DMS53 (cell line): ENCODE results near the gene HMX3.

Experiments used
- DNase-seq: peaks from one replicate; lab custom pipeline; 2025; lab: John Stamatoyannopoulos, UW

The HMX3 gene

DNA sequence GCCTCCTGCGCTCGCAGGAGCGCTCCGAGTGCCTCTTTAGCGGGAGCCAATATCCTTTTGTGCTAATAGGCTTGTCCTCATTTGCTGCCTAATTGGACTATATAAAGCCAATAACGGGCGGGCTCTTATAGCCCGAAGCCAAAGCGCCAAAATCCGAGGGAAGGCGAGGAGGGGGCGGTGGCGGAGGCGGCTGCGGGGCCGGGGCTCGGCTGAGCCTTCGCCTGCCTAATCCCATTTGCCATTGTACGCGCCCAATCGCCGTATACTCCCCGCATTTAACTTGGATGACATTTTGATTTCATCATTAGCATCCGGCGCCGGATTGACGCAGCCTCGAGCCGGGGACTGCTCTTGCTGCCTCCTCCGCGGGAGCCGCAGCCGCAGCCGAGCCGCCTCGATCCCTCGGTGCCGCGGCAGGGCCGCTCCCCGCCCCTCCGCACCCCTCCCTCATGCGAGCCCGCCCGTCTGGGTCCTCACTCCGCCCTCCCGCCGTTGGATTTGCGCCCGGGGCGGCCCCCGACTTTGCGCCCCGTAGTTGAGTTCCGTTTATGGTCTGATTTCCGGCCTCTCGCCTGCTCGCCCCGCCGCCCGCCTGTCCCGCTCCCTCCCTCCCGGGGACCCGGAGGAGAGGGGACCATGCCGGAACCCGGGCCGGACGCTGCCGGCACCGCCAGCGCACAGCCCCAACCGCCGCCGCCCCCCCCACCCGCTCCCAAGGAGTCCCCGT lies at the start of gene HMX3:
HMX3 (plus strand) TSS at position 556 of the 727 bp plus-strand sequence; CDS start at position 637, 81 bp downstream.
- peak; percentile 39 for DNase-seq

DNA sequence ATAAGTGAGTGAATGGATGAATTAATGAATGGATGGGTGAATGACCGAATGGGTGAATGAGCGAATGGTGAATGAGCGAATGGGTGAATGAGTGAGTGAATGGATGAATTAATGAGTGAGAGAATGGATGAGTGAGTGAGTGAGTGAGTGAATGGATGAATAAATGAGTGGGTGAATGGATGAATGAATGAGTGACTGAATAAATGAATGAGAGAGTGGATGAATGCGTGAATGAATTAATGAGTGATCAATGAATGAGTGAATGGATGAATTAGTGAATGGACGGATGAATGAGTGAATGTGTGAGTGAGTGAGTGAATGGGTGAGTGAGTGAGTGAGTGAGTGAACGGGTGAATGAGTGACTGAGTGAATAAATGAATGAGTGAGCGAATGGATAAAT lies 49.5 kb upstream of the HMX3 start:
- no peak for DNase-seq

DNA sequence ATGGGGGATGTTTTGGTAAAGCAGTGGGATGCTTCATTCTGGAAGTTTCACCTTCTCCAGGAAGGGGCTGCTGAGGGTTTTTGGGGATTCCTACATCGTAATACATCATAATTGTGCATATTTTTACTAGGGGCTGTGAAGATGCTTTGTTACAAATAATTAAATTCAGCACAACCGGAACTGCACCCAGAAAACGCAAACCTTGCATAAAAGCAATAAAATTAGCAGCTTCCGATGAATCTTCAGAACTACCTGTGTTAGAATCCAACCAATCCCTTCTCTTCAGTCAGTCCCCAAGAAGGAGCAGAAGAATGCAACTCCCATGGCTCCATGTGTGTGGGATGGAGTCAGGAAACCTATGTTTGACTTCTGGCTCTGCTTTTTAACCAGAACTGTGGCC lies 48.4 kb upstream of the HMX3 start:
- DNase-seq = no peak

DNA sequence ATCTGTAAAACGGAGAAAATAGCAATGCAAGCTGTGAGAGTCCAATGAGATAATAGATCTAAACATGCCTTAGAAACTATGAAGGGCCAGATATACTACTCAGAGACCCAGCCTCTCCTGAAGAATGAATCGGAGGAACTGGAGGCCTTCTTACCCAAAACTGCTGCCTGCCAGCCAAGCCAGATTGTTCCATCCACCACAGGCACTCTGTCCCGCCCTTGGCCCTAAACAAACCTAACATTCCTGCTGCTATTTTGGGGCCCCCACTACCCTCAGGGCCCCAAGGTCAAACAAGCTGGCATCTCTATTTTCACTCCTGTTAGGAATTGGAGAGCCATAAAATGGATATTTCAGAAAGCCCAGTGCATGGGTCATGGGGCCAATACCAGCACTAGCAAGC lies 48.0 kb upstream of the HMX3 start:
- DNase-seq = no peak

DNA sequence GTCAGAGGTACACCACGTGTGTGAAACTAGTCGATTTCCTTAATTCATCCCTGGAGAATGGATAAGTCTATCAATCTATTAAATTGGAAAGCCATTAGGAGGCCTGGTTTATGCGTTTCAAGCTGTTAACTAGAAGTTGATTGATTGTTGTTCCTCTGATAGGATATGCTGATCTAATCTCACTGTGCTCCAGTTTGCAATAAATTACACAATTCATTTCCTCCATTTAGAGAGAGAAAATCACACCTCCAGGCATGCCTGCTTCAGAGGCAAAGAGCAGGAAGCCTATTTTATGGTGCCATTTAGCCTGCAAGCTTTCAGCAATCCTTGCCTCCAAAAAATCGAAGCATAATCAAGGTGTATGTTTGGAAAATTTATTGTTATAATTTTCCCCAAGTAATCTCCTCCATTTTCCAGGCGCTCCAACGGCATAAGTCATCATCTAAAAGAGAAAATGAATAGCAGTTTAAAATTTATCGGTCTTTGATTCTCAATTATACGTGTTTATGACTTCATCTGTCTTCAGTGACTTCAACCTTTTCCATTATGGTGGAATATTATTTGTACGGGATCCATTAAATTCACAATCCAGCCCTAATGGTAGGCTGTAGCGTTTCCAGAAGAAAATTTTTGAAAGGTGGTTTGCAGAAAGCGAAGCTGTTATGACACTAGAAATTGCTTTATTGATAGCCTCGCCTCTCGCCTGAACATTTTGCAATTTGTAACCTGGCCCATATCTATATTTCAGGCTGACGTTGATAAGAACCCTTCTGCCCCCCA lies 42.9 kb upstream of the HMX3 start:
- no peak for DNase-seq

DNA sequence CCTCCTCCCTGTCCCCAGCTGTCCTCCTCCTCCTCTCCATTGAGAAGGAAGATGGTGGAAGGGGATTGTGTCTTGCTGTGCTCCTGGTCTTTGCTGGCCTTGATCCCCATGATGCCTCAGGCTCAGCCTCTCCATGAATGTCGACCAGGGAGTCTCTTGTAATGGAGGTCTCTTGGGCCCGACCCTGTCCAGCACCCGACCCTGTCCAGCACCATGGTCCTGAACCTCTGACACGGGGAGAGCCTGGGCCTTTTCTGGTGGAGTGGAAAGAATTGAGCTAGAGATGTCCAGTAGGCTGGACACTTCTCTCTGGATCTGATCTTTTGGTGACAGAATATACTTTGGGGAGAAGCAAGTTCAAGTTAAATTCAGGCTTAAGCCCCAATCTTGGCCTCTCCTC lies 42.3 kb upstream of the HMX3 start:
- DNase-seq = no peak

DNA sequence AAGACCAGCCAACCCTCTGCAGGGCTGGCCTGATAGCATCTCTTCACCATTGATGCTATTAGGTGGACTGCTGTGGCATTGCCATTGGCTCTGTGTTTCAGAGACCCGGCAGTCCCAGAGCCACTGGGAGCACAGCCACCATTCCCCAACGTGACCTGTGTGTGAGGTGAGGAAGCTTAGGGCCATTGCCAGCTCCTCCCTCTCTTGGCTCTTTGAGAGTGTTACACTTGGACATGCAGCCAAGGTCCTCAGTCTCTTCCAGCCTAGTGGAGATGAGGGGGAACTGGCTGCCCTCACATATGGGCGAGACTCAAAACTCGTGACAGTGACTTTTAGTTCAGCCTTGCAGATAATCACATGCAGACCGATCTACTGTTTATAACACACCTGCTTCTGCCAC lies 39.3 kb upstream of the HMX3 start:
- DNase-seq = no peak

DNA sequence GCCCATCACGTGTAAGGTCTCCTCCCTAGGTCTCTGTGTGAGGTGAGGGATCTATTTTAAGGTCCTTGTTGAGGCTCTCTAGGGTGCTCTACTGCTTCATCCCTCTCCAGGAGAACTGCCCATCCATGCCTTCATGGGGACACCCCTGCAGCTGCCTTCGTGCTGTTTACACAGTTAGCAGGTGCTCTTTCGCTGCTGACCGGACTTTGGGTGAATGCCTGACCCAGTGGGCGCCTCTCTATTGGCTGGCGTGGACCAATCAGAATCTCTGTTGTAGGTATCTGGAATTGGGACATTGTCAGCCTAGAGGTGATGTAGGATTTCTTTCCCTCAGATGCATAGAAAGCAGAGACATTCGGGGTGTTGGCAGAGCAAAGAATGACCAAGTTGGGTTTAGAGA lies 38.7 kb upstream of the HMX3 start:
- peak; percentile 28 for DNase-seq

DNA sequence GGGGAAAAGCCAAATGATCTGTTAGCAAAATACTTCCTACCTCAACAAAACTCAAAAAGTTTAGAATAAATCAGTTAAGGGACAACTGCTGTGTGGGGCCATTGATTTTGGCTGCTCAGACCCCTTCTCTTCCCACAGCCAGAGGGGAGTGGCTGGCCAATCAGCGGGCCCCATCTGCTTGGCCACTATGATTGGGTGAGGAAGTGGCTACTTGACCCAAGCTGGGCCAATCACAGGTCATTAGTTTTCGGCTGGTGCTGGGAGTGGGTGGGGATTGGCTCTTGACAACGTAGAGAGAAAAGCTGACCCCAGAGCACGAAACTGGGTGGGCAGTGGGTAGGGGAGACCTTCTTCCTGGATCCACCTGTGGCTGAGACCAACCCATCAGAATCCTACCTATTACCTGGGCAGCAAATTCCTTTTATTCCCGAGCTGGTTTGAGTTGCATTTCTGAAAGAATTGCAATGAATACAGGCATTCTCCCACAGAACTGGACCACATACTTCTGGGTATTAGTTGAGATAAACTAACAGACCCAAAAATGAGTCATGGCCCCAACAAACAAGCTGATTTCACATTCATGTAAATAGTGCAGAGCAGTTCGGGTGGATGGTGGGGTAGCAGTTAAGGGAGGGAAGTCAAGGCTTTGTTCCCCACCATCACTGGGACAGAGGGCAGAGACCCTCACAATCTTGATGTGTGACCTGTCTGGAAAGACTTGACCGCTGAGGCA lies 35.6 kb upstream of the HMX3 start:
- DNase-seq = no peak

DNA sequence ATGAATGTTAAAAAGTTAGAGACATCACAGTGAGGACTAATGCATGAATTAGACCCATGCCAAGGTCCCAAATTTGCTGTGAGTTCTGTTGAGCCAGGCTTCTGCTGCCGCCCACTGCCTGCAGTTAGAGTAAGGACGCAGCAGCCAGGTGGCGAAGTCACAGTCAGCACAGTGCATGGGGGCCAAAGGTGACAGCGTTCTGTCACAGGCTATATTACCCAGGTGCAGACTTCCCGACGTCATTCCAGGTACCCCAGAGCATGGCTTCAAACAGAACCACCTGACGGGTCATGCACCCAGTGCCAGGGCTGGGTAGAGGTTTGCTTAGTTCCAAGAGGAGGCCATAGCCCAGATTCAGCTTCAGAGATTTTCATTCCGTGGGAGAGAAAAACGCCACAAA lies 33.9 kb upstream of the HMX3 start:
- DNase-seq = no peak

DNA sequence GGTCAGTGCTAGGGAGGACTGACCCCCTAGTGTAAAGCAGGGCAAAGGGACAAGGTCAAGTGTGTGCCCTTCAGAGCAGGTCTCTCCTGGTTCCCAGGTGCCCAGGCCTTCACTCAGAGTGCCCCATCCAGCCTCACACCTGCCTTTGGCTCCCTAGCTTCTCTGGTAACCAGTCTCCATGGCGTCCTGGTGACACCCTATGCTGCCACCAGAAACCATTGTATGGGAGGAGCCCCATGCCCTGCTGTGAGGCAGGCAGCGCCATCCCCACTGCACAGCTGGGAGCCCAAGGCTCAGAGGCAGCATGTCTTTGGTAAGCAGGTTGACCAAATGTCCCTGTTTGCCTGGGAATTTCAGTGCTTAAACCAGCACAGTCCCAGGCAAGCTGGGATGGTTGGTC lies 33.1 kb upstream of the HMX3 start:
- no peak for DNase-seq

DNA sequence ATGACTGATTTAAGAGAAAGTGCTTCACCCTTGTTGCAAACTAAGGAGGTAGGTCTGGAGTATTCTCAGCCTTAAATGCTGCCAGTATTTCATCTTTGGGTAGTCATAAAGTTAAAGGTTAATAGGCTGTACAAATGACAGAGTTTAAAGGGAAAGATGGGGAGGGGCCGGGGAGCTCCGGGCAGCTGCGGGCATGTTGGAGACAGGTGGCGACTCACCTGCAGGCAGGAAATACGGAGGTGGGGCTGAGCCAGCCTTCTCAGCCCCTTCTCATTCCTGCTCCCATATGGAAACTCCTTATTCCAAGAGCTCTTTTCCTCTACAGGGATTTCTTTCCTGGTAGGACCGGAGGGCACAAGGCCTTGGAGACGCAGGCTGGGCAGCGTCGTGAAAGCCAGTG lies 31.8 kb upstream of the HMX3 start:
- DNase-seq = no peak

DNA sequence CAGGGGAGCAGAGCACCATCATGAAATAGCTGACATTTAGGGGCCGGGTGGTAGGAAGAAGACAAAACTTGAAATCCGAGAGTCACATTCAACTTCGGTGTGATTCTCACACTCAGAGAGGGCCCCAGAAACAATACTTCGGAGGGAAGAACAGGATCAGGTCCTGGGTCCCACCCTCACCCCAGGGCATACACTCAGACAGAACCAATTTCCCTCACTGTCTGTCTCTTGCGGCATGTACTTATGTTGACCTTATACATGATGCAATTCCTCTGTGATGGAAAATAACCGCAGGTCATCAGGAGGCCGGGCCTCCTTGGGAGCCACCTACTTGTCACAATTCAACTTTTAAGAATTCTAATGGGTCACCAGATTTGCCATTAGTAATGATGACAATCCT lies 26.3 kb upstream of the HMX3 start:
- no peak for DNase-seq

DNA sequence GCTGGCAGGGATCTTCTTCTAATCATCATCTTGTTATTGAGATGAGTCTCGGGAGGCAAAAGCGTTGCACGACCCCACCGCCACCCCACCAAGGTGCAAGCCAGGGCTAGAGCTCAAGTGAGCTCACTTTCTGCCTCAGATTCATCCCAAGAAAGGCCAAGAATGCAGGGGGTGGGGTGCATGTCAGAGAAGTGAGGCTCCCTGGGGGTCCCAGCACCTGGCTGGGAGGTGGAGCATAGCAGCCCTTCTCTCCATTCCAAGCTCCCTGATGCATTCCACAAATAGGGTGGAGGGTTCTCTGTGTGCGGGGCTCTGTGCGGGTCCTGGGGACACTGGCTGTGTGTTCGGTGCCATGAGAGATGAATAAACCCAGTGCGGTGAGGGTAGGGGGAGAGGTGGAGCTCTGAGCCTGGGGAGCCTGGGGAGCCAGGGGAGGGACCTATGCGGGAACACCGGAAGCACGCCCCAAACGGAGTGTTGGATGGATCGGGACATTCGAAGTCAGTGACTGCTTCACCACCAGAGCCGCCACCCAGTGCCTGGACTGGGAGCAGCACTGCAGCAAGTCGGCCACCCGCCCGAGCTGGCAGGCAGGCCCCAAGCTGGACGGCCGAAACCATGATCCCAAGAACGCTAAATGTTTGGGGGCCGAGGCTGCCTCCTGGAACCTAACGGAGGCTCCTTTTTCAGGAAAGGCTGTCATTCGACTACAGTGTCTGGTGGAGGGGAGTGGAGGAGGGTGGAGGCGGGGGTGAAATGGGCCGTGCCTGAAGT lies 17.9 kb upstream of the HMX3 start:
- no peak for DNase-seq

DNA sequence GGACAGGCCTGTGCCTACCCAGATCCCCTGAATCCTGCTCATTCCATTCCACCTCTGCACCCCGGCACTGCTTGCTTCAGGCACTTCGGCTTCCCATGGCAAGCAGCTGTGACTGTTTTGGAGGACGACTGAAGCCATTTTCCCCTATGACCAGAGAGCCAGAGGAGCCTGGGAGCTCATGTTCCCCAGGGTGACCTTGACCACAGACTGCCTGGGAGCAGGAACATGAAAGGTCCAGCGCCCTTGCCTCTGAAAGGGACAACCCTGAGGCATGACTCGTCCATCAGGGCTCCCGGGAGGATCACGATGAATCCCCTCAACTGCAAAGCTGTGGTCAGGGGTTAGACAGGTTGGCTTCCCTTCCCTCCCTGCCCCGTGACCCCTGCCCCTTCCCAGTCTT lies 16.7 kb upstream of the HMX3 start:
- DNase-seq = no peak

DNA sequence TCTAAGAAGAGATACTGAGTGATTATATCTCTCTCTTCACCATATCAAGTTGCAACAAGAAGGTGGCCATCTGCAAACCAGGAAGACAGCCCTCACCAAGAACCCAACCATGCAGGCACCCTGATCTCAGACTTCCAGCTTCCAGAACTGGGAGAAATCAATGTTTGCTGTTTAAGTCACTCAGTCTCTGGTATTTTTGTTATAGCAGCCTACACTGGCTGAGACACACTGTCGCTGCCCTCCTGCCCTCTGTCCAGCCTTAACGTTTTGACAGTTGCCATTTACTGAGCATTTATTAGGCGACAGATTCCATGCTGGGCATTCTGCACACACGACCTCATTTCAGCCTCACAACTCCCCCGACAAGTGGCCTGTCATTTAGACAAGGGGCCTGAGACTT lies 9.5 kb upstream of the HMX3 start:
- DNase-seq = no peak

DNA sequence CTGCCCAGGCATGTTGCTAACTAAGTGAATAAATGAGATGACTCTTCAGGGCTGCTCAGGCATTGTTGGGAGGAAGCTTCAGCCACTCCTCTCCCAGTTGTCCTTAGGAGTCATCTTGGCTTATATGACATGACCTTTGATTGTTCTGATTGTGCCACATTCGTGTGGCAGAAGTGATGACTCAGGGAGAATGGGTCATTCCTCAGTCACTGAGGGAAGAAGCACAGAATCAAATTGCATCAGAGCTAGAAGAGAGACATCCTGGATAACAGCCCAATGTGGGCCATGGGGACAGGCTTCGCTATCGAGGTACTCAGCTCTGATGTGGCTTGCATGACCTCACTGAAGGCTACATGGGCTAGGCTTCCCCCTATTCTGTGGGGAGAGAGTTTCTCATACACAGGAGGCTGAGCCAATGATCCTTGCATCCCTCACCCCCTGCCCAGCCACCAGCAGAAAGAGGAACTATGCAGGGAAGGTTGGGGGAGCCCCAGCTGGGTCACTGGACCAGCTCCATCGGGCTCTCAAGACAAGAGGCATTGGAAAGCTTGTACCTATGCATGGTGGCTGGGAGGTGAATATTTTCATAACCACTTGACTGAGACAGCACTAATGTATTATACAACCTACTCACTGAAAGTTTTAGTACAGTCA lies 6.0 kb upstream of the HMX3 start:
- no peak for DNase-seq

DNA sequence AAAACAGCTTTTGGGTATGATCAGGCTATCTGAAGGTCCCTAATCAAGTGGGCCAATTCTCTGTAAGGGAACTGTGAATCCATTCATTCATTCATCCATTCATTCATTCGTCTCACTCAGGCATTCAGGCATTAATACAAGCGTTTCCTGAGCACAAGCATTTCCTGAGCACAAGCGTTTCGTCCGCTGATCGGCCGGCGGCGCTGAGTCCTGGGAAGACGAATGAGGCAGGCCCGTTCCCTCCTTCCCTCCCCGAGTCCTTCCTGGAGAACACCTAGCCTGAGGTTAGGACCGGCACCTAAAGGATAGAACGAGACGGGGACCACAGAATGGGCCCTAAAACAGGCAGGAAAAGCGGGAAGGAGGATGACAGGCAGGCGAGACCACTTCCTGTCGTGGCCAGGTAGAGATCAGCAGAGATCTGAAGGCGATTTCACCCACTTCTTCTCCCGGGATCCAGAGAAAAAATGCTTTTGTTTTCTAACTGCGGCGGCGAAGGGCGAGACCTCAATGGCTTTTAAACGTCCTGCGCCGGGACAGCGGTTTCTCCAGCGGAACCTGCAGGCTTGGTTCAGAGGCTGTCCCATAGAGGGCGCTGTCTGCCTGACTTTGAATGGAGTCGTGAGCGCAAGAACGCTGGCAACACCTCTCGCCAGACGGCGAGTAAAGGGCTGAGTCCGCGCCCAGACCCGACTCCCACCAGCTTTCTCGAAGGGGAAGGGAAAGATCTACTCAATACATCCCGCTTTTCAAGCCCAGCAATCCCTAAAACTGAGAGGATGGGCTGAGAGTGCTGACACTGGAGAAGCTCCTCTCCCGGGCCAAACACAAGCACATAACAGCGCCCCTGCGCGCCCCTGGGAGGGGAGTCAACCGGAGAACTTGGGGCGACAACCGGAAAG lies 2.9 kb upstream of the HMX3 start:
- DNase-seq = peak; percentile 88

DNA sequence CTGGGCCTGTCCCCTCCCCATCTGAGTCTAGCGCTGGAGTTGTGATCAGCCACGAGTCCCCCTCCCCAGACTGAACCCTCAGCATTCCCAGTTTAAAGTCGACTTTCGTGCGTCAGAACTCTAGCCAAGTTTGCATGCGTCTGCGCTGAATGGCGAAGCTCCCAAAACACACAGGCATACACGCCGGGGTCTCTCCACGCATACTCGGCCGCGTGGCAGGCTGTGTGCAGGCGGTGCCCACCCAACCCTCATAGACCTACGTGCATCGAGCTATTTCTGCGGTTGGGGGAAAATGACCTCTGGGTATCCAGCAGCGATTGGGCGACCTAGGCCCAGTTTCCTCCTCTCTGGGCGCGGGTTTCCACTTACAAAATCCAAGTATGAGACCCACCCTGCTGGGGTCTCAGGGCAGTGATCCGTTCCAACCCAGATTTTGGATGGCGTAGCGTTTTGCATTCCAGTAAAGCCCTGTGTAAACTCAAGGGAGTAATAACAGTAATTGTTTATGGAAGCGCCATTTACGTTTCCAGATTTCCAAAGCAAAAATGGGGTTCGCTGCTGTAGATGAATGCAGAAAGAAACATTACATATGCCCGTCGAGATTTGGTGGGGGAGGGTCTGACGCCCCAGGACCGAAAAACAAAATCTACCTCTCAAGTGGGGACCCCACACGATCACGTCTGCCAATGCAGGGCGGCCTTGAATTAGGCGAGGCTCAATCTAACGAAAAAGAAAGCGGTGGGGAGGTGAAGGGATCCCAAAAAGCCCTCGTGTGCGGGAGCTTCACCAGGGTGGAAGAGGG lies 2.0 kb upstream of the HMX3 start:
- peak; percentile 29 for DNase-seq
